Measurements from ENCODE around the gene CSK.
A peak's percentile ranks its signal among the peaks of the same experiment; 100 is the strongest.
"Not testable (repeated sequence)": the region's sequence is repeated elsewhere in the genome, so short reads cannot be mapped to it uniquely, and the experiment has no call there.

Gene CSK

GRCh38 chr15:74773329-74773728 lies 8.6 kb upstream of the CSK start:
- no peak for DNase-seq

- DNase-seq = no peak
Observed at GRCh38 chr15:74773731-74774252, 8.1 kb upstream of the CSK start.

- no peak for DNase-seq
Observed at GRCh38 chr15:74775132-74775562, 6.7 kb upstream of the CSK start.

- no peak for DNase-seq
Observed at GRCh38 chr15:74775894-74776293, 6.0 kb upstream of the CSK start.

GRCh38 chr15:74776821-74777768 lies 4.8 kb upstream of the CSK start:
- DNase-seq = peak; percentile 90

GRCh38 chr15:74777769-74778598 lies 3.9 kb upstream of the CSK start:
- no peak for DNase-seq

- no peak for DNase-seq
Observed at GRCh38 chr15:74778599-74778970, 3.3 kb upstream of the CSK start.

GRCh38 chr15:74779162-74779648 lies 2.7 kb upstream of the CSK start:
- no peak for DNase-seq

GRCh38 chr15:74780523-74781430 lies 1.1 kb upstream of the CSK start:
- peak; percentile 79 for DNase-seq

- DNase-seq = peak; percentile 46
Observed at GRCh38 chr15:74782259-74783071, 585 bp downstream of the CSK start.

- no peak for DNase-seq
Observed at GRCh38 chr15:74783072-74783807, 1.4 kb downstream of the CSK start.

GRCh38 chr15:74783808-74784175 lies 1.9 kb downstream of the CSK start:
- DNase-seq = no peak

- no peak for DNase-seq
Observed at GRCh38 chr15:74784426-74785193, 2.7 kb downstream of the CSK start.

- DNase-seq = peak; percentile 55
Observed at GRCh38 chr15:74785194-74786032, 3.5 kb downstream of the CSK start.

GRCh38 chr15:74786081-74786480 lies 4.2 kb downstream of the CSK start:
- DNase-seq = not testable (repeated sequence)

GRCh38 chr15:74786551-74787165 lies 4.8 kb downstream of the CSK start:
- no peak for DNase-seq

- peak; percentile 93 for DNase-seq
Observed at GRCh38 chr15:74787251-74788041, 5.6 kb downstream of the CSK start.

Data from CD4-positive, alpha-beta T cell treated with Interleukin-4 for 4 hours (primary cell).